ELF-1 (cell line): ENCODE data around the gene STX18.
"Not testable (repeated sequence)": the region's sequence is repeated elsewhere in the genome, so short reads cannot be mapped to it uniquely, and the experiment has no call there.

ENCODE experiments used
- DNase-seq: peaks from one replicate; pipeline ENCODE4 v3.0.0-alpha.2; 2016; ENCODE audit warnings: low read depth, low spot score

STX18 gene

GRCh38 chr4:4555916-4556315 is 14.1 kb upstream of the STX18 start:
- no peak for DNase-seq

- no peak for DNase-seq
Observed at GRCh38 chr4:4554234-4554633, 12.4 kb upstream of the STX18 start.

- not testable (repeated sequence) for DNase-seq
Observed at GRCh38 chr4:4552042-4552441, 10.2 kb upstream of the STX18 start.

GRCh38 chr4:4550161-4550560 is 8.3 kb upstream of the STX18 start:
- DNase-seq = not testable (repeated sequence)

- DNase-seq = no peak
Observed at GRCh38 chr4:4549534-4549933, 7.7 kb upstream of the STX18 start.

GRCh38 chr4:4542774-4543485 is 1.1 kb upstream of the STX18 start:
- peak; percentile 46 for DNase-seq

- DNase-seq = no peak
Observed at GRCh38 chr4:4541040-4541631, 712 bp downstream of the STX18 start.

GRCh38 chr4:4539481-4539880 is 2.4 kb downstream of the STX18 start:
- DNase-seq = no peak

- no peak for DNase-seq
Observed at GRCh38 chr4:4535590-4535989, 6.3 kb downstream of the STX18 start.

GRCh38 chr4:4534515-4535145 is 7.2 kb downstream of the STX18 start:
- no peak for DNase-seq

GRCh38 chr4:4533461-4534169 is 8.2 kb downstream of the STX18 start:
- no peak for DNase-seq

- no peak for DNase-seq
Observed at GRCh38 chr4:4532371-4533154, 9.3 kb downstream of the STX18 start.

- DNase-seq = no peak
Observed at GRCh38 chr4:4529392-4529791, 12.5 kb downstream of the STX18 start.

- DNase-seq = no peak
Observed at GRCh38 chr4:4526401-4526800, 15.4 kb downstream of the STX18 start.

- DNase-seq = peak; percentile 58
Observed at GRCh38 chr4:4524364-4524763, 17.5 kb downstream of the STX18 start.

- no peak for DNase-seq
Observed at GRCh38 chr4:4521731-4522130, 20.1 kb downstream of the STX18 start.

GRCh38 chr4:4521136-4521535 is 20.7 kb downstream of the STX18 start:
- no peak for DNase-seq

GRCh38 chr4:4519297-4519894 is 22.5 kb downstream of the STX18 start:
- DNase-seq = no peak

- no peak for DNase-seq
Observed at GRCh38 chr4:4518747-4519146, 23.1 kb downstream of the STX18 start.

- DNase-seq = no peak
Observed at GRCh38 chr4:4514786-4515185, 27.1 kb downstream of the STX18 start.

GRCh38 chr4:4512282-4512681 is 29.6 kb downstream of the STX18 start:
- no peak for DNase-seq
